HepG2 (cell line): ENCODE results near the gene AGAP3. TPM values are rescaled to one million over a fixed set of nuclear protein-coding genes. Genes with fewer than 3 reads are reported as not detected.

ENCODE experiments used
- AGO2 ChIP-seq: fragments of 200-400 bp; formaldehyde crosslinking; optimal IDR thresholded peaks from 2 replicates; pipeline ENCODE3; 2017; ENCODE audit warnings: mild to moderate bottlenecking, low read depth, low read length, moderate library complexity
- ARHGAP35 ChIP-seq: sonication (generic); formaldehyde crosslinking; IDR thresholded peaks from 2 replicates; pipeline ENCODE4 v1.9.0; 2022; ENCODE audit warnings: mild to moderate bottlenecking, inconsistent platforms, moderate library complexity, missing genetic modification reagents, borderline replicate concordance
- ARID3A ChIP-seq: IDR thresholded peaks from 2 replicates; pipeline ENCODE4 v1.6.1; 2012; ENCODE audit warnings: low read depth, low read length, improper control_type of control experiment
- GTF3A ChIP-seq: sonication (generic); formaldehyde crosslinking; conservative IDR thresholded peaks from 2 replicates; pipeline ENCODE4 v1.4.0; 2020; ENCODE audit warnings: mild to moderate bottlenecking, missing genetic modification reagents
- HOMEZ ChIP-seq: IDR thresholded peaks from 2 replicates; pipeline ENCODE4 v1.6.1; 2016; ENCODE audit warnings: low read depth
- JARID2 ChIP-seq: sonication (generic); formaldehyde crosslinking; IDR thresholded peaks from 2 replicates; pipeline ENCODE4 v1.8.1; 2023; ENCODE audit warnings: missing genetic modification reagents, inconsistent platforms; ENCODE audit not compliant: insufficient replicate concordance
- KLF12 ChIP-seq: sonication (generic); formaldehyde crosslinking; IDR thresholded peaks from 2 replicates; pipeline ENCODE4 v1.4.0; 2020; ENCODE audit warnings: missing genetic modification reagents, borderline replicate concordance
- MATR3 ChIP-seq: sonication (generic); formaldehyde crosslinking; IDR thresholded peaks from 2 replicates; pipeline ENCODE4 v1.4.0; 2020; ENCODE audit warnings: missing genetic modification reagents
- NRL ChIP-seq: sonication (generic); formaldehyde crosslinking; IDR thresholded peaks from 2 replicates; pipeline ENCODE4 v1.5.0; 2020; ENCODE audit warnings: missing genetic modification reagents, mild to moderate bottlenecking, moderate library complexity, borderline replicate concordance
- PAWR ChIP-seq: sonication (generic); formaldehyde crosslinking; IDR thresholded peaks from 2 replicates; pipeline ENCODE4 v1.4.0; 2020; ENCODE audit warnings: missing genetic modification reagents, mild to moderate bottlenecking, borderline replicate concordance
- TARDBP ChIP-seq: sonication (generic); formaldehyde crosslinking; IDR thresholded peaks from 2 replicates; pipeline ENCODE4 v1.8.0; 2022; ENCODE audit warnings: mild to moderate bottlenecking, missing genetic modification reagents
- TCF12 ChIP-seq, 2 experiments: fragments of 450-650 bp in 1 of 2; sonication (generic) in 1 of 2; formaldehyde crosslinking in 1 of 2; IDR thresholded peaks; 2 replicates each; pipeline versions ENCODE4 v1.6.1 to v1.8.0; 2017 to 2022; ENCODE audit warnings: antibody characterized with exemption in 1 of 2, mild to moderate bottlenecking in 1 of 2, missing genetic modification reagents in 1 of 2, moderate library complexity in 1 of 2
- TEAD3 ChIP-seq: optimal IDR thresholded peaks from 2 replicates; pipeline ENCODE3; 2016; ENCODE audit warnings: borderline replicate concordance
- ZBTB39 ChIP-seq: sonication (generic); formaldehyde crosslinking; IDR thresholded peaks from 2 replicates; pipeline ENCODE4 v1.5.0; 2020; ENCODE audit warnings: missing genetic modification reagents
- ZBTB4 ChIP-seq: sonication (generic); formaldehyde crosslinking; IDR thresholded peaks from 2 replicates; pipeline ENCODE4 v1.4.0; 2020; ENCODE audit warnings: missing genetic modification reagents, mild to moderate bottlenecking, borderline replicate concordance
- ZNF264 ChIP-seq: sonication (generic); formaldehyde crosslinking; IDR thresholded peaks from 2 replicates; pipeline ENCODE4 v1.4.0; 2020; ENCODE audit warnings: missing genetic modification reagents
- ZNF503 ChIP-seq: sonication (generic); formaldehyde crosslinking; IDR thresholded peaks from 2 replicates; pipeline ENCODE4 v1.4.0; 2020; ENCODE audit warnings: missing genetic modification reagents
- ZNF703 ChIP-seq: sonication (generic); formaldehyde crosslinking; IDR thresholded peaks from 2 replicates; pipeline ENCODE4 v1.5.1; 2020; ENCODE audit warnings: missing genetic modification reagents, mild to moderate bottlenecking, moderate library complexity, borderline replicate concordance
- polyA plus RNA-seq, 8 experiments: library from polyadenylated mRNA; depleted of rRNA in 3 of 8; stranded (reverse) in 7 of 8; unstranded in 1 of 8; fragments of >200 nt; fragmentation: Illumina TruSeq in 4 of 8; extraction: Trizol in 4 of 8; gene quantifications; 2 replicates each; pipeline versions ENCODE4 v1.2.1 to v1.2.3, GENCODE V29; 2011 to 2016; ENCODE audit warnings: low read depth in 4 of 8, missing spikeins in 1 of 8, mixed read lengths in 1 of 8; ENCODE audit not compliant: insufficient read depth in 1 of 8
- total RNA-seq, 5 experiments: library from RNA; depleted of rRNA; stranded (reverse); fragments of >200 nt; fragmentation: Illumina TruSeq; extraction: Trizol; gene quantifications; 2 replicates each; pipeline ENCODE4 v1.2.3, GENCODE V29; 2016; ENCODE audit warnings: low read depth in 1 of 5

The AGAP3 gene
- total and polyA plus RNA-seq, 2 of the 13 experiments (the other 11 are each of a cell fraction or from before 2014, with no cell fraction given) = 31.3 to 61.4 TPM

- TF ChIP-seq HOMEZ (CRISPR knock-in tag) (no peak), ZNF264 (CRISPR knock-in tag) (no peak), GTF3A (CRISPR knock-in tag) (no peak), ZBTB39 (CRISPR knock-in tag) (peak; percentile 46; the same call in 1 of the 2 replicates), ZNF503 (CRISPR knock-in tag) (0 out of 2 replicates have a peak, but pooled peaks have one; percentile 16), ARHGAP35 (peak; percentile 56; the same call in 1 of the 2 replicates), KLF12 (CRISPR knock-in tag) (no peak), JARID2 (CRISPR knock-in tag) (no peak), NRL (CRISPR knock-in tag) (0 out of 2 replicates have a peak, but pooled peaks have one; percentile 8), TEAD3 (no peak), TCF12 (IDR thresholded peaks at IDR 0.05) (no peak), TCF12 (CRISPR knock-in tag; IDR thresholded peaks at IDR 0.05) (no peak), ZBTB4 (no peak), TARDBP (CRISPR knock-in tag) (no peak), PAWR (CRISPR knock-in tag) (no peak), ZNF703 (CRISPR knock-in tag) (0 out of 2 replicates have a peak, but pooled peaks have one; percentile 12), AGO2 (peak; percentile 37), ARID3A (no peak), MATR3 (CRISPR knock-in tag) (no peak)
Measured at GRCh38 chr7:151086802-151087244, 548 bp downstream of the AGAP3 start (continued).
